ENCODE measurements around the gene TMEM145. TPM values are rescaled to one million over a fixed set of nuclear protein-coding genes. Genes with fewer than 3 reads are reported as not detected.

TMEM145 gene
- total RNA-seq, 4 donors from 2014 or later, result not detected

DNA sequence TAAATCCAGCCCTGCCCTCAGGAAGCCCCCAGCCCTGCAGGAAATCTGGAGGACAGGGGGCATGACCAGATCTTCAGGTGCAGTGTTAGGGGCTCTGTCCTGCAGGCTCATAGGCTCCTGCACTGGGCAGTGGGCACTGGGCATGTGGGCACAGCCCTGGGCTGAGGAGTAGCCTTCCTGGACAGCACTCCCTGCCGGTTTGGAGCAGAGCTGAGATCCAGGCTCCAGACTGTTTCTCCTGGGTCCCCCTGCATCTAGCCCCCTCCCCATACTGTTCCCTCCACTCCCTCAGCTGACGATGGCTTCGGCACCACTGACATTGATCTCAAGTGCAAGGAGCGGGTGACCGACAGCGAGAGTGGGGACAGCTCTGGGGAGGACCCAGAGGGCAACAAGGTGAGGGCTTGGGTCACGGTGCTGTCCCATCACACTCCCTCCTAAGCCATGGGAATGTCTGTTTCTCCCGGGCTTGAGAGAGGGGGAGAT lies 23.5 kb upstream of the TMEM145 start:
- no peak overlapping the region for H3K27ac ChIP-seq (replicated peaks in 1 of 4)
- DNase-seq (ENCODE audit: extremely low spot score), result no peak
- H3K36me3 ChIP-seq, result peaks cover 61 to 79% (median 79%) of the 10 kb centered on the region in 4 donors
- intact Hi-C loops (cut with DNase I), result no loop called here
- no peak overlapping the region for H3K4me3 ChIP-seq
- H3K9me3 ChIP-seq, result no peaks in the 10 kb centered on the region
- H3K27me3 ChIP-seq, result no peaks in the 10 kb centered on the region
- H3K4me1 ChIP-seq, result peaks cover 24 to 39% (median 29%) of the 10 kb centered on the region in 4 donors
- TF ChIP-seq EP300 (IDR thresholded peaks at IDR 0.05), result no peak
- TF ChIP-seq, protein P1, sequence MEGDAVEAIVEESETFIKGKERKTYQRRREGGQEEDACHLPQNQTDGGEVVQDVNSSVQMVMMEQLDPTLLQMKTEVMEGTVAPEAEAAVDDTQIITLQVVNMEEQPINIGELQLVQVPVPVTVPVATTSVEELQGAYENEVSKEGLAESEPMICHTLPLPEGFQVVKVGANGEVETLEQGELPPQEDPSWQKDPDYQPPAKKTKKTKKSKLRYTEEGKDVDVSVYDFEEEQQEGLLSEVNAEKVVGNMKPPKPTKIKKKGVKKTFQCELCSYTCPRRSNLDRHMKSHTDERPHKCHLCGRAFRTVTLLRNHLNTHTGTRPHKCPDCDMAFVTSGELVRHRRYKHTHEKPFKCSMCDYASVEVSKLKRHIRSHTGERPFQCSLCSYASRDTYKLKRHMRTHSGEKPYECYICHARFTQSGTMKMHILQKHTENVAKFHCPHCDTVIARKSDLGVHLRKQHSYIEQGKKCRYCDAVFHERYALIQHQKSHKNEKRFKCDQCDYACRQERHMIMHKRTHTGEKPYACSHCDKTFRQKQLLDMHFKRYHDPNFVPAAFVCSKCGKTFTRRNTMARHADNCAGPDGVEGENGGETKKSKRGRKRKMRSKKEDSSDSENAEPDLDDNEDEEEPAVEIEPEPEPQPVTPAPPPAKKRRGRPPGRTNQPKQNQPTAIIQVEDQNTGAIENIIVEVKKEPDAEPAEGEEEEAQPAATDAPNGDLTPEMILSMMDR (IDR thresholded peaks at IDR 0.05), result no peak
- TF ChIP-seq POLR2AphosphoS5 (IDR thresholded peaks at IDR 0.05), result no peak
- no peak for TF ChIP-seq POLR2A (IDR thresholded peaks at IDR 0.05; ENCODE audit: low read depth)
- 78% methylated on average over 2 of the region's 8 CpGs for WGBS

- Histone ChIP-seq H3K4me3 (no peak overlapping the region), H3K27ac (replicated peaks in 1 of 4) (no peak overlapping the region), H3K9me3 (no peaks in the 10 kb centered on the region), H3K27me3 (no peaks in the 10 kb centered on the region), H3K36me3 (peaks cover 62 to 84% (median 84%) of the 10 kb centered on the region in 4 donors), H3K4me1 (peaks cover 19 to 34% (median 23%) of the 10 kb centered on the region in 4 donors)
- TF ChIP-seq EP300 (IDR thresholded peaks at IDR 0.05) (no peak), POLR2AphosphoS5 (IDR thresholded peaks at IDR 0.05) (no peak), POLR2A (IDR thresholded peaks at IDR 0.05; ENCODE audit: low read depth) (no peak)
- TF ChIP-seq, protein P1 (IDR thresholded peaks at IDR 0.05), result no peak
- DNase-seq (ENCODE audit: extremely low spot score), result no peak
- intact Hi-C loops (cut with DNase I), result no loop called here
- WGBS, result 82% methylated on average over 11 of the region's 13 CpGs
Observed at GRCh38 chr19:42290136-42290522, 23.0 kb upstream of the TMEM145 start.

DNA sequence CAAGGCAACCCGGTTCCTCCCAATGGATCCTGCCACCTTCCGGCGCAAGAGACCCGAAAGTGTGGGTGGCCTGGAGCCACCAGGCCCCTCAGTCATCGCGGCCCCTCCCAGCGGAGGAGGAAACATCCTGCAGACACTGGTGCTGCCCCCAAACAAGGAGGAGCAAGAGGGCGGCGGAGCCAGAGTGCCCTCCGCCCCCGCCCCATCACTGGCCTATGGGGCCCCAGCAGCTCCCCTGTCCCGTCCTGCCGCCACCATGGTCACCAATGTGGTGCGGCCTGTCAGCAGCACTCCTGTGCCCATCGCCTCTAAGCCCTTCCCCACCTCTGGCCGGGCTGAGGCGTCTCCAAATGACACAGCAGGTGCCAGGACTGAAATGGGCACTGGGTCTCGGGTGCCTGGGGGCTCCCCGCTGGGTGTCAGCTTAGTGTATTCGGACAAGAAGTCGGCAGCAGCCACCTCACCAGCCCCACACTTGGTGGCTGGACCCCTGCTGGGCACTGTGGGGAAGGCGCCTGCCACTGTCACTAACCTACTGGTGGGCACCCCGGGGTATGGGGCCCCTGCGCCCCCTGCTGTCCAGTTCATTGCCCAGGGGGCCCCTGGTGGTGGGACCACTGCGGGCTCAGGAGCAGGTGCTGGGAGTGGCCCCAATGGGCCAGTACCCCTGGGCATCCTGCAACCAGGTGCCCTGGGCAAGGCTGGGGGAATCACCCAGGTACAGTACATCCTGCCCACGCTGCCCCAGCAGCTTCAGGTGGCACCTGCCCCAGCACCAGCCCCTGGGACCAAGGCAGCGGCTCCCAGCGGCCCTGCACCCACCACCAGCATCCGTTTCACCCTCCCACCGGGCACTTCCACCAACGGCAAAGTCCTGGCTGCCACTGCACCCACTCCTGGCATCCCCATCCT lies 22.3 kb upstream of the TMEM145 start:
- 82% methylated on average over 9 of the region's 31 CpGs for WGBS
- DNase-seq (ENCODE audit: extremely low spot score), result no peak
- Histone ChIP-seq H3K36me3 (peaks cover 62 to 90% (median 89%) of the 10 kb centered on the region in 4 donors), H3K27ac (replicated peaks in 1 of 4) (no peak overlapping the region), H3K9me3 (no peaks in the 10 kb centered on the region), H3K4me1 (peaks cover 12 to 28% (median 18%) of the 10 kb centered on the region in 4 donors), H3K4me3 (no peak overlapping the region), H3K27me3 (no peaks in the 10 kb centered on the region)
- no peak for TF ChIP-seq EP300 (IDR thresholded peaks at IDR 0.05)
- TF ChIP-seq, protein P1 (IDR thresholded peaks at IDR 0.05), result peak in 2 of 3 experiments; percentile 34 to 38
- intact Hi-C loops (cut with DNase I), result no loop called here

DNA sequence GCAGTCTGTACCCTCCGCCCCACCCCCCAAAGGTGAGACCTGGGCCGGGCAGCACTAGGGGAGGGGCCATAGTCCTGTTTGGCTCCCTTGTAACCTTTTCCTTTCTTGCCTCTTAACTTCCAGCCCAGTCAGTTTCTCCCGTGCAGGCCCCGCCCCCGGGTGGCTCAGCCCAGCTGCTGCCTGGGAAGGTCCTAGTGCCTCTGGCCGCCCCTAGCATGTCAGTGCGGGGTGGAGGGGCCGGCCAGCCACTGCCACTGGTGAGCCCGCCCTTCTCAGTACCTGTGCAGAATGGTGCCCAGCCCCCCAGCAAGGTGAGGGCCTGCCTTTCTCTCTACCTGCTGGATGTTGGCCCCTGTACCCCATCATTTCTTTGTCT lies 21.7 kb upstream of the TMEM145 start:
- intact Hi-C loops (cut with DNase I), result no loop called here
- H3K27me3 ChIP-seq, result no peaks in the 10 kb centered on the region
- H3K4me3 ChIP-seq, result no peak overlapping the region
- no peak overlapping the region for H3K27ac ChIP-seq (replicated peaks in 1 of 4)
- WGBS, result 62% methylated on average over 9 of the region's 9 CpGs
- TF ChIP-seq, protein P1 (IDR thresholded peaks at IDR 0.05), result no peak
- no peak for TF ChIP-seq POLR2A (IDR thresholded peaks at IDR 0.05; ENCODE audit: low read depth)
- TF ChIP-seq EP300 (IDR thresholded peaks at IDR 0.05), result no peak
- TF ChIP-seq POLR2AphosphoS5 (IDR thresholded peaks at IDR 0.05), result no peak
- H3K9me3 ChIP-seq, result no peaks in the 10 kb centered on the region
- H3K36me3 ChIP-seq, result peaks cover 62 to 91% (median 89%) of the 10 kb centered on the region in 4 donors
- no peak for DNase-seq (ENCODE audit: extremely low spot score)
- H3K4me1 ChIP-seq, result peaks cover 6 to 26% (median 16%) of the 10 kb centered on the region in 4 donors

All from esophagus muscularis mucosa (tissue), 4 donors.